PC-9 (cell line): ENCODE results near the gene CBLB. TPM values are rescaled to one million over a fixed set of nuclear protein-coding genes. Genes with fewer than 3 reads are reported as not detected.

Experiments
- BruUV-seq: library from RNA; stranded (reverse); fragments of 400-500 nt; replicated peaks from 2 replicates; lab custom pipeline; 2021; lab: Mats Ljungman, UMichigan
- CTCF ChIA-PET: fragments of 300-600 bp; sonication (Branson Sonifier 250); formaldehyde crosslinking; loops from one replicate; lab custom pipeline; 2022; ENCODE audit warnings: antibody characterized with exemption; lab: Charles Lee
- POLR2A ChIA-PET: fragments of 300-600 bp; sonication (Branson Sonifier 250); formaldehyde crosslinking; loops from one replicate; lab custom pipeline; 2022; ENCODE audit warnings: antibody characterized with exemption; ENCODE audit not compliant: unreplicated experiment; lab: Charles Lee
- DNase-seq, 2 experiments: peaks; one replicate each; pipeline versions ENCODE4 v3.0.0 to v3.0.0-alpha.2; 2015 to 2022; ENCODE audit warnings: mixed read lengths in 1 of 2
- H2AFZ ChIP-seq: fragments of 200-600 bp; sonication (generic); 2 replicates; pipeline ENCODE4 v1.8.1; 2017; ENCODE audit warnings: antibody characterized with exemption
- H3F3A ChIP-seq: fragments of 200-600 bp; sonication (generic); 2 replicates; pipeline ENCODE4 v1.8.1; 2017; ENCODE audit warnings: antibody characterized with exemption, mild to moderate bottlenecking, low read depth; ENCODE audit not compliant: insufficient read depth
- H3K27ac ChIP-seq: fragments of 200-600 bp; sonication (generic); 2 replicates; pipeline ENCODE4 v1.6.1; 2016; ENCODE audit warnings: mixed run types
- H3K27me3 ChIP-seq: fragments of 200-600 bp; sonication (generic); 2 replicates; pipeline ENCODE4 v1.6.1; 2016; ENCODE audit warnings: low read depth, mixed run types; ENCODE audit not compliant: insufficient read depth
- H3K36me3 ChIP-seq: fragments of 200-600 bp; sonication (generic); 2 replicates; pipeline ENCODE4 v1.6.1; 2016; ENCODE audit warnings: low read depth, mixed run types
- H3K4me1 ChIP-seq: fragments of 200-600 bp; sonication (generic); replicated peaks from 2 replicates; pipeline ENCODE4 v1.6.1; 2016; ENCODE audit warnings: mixed run types; ENCODE audit not compliant: insufficient read depth
- H3K4me2 ChIP-seq: fragments of 200-600 bp; sonication (generic); 2 replicates; pipeline ENCODE4 v1.6.1; 2017; ENCODE audit warnings: mixed run types
- H3K4me3 ChIP-seq: fragments of 200-600 bp; sonication (generic); 2 replicates; pipeline ENCODE4 v1.6.1; 2016; ENCODE audit warnings: mixed run types
- H3K79me2 ChIP-seq: fragments of 200-600 bp; sonication (generic); 2 replicates; pipeline ENCODE4 v1.6.1; 2017; ENCODE audit warnings: low read depth, mixed run types
- H3K9me2 ChIP-seq: fragments of 200-600 bp; sonication (generic); 2 replicates; pipeline ENCODE4 v1.8.1; 2017; ENCODE audit warnings: mild to moderate bottlenecking; ENCODE audit not compliant: insufficient read depth
- H3K9me3 ChIP-seq: fragments of 200-600 bp; sonication (generic); 2 replicates; pipeline ENCODE4 v1.8.1; 2016; ENCODE audit warnings: low read depth; ENCODE audit not compliant: insufficient read depth
- H4K20me1 ChIP-seq: fragments of 200-600 bp; sonication (generic); 2 replicates; pipeline ENCODE4 v1.8.1; 2017; ENCODE audit not compliant: insufficient read depth
- EZH2 ChIP-seq: fragments of 200-600 bp; sonication (generic); IDR thresholded peaks from 2 replicates; pipeline ENCODE4 v1.8.0; 2017; ENCODE audit warnings: antibody characterized with exemption, low read depth
- intact Hi-C: fragments of 100-400 bp; cut with micrococcal nuclease; formaldehyde crosslinking; loops from one replicate; pipeline ENCODE4 v1.10.0; 2022; ENCODE audit not compliant: unreplicated experiment
- total RNA-seq: library from RNA; stranded (reverse); gene quantifications from 2 replicates; pipeline ENCODE4 v1.2.3, GENCODE V29; 2021
- TF ChIP-seq, protein P1 (sequence below): fragments of 200-600 bp; sonication (generic); conservative IDR thresholded peaks from 2 replicates; pipeline ENCODE4 v1.6.1; 2017; ENCODE audit warnings: mixed run types, antibody characterized with exemption, mild to moderate bottlenecking, moderate library complexity

Gene CBLB
- total RNA-seq, 1 experiment from 2014 or later: 44.0 TPM

DNA sequence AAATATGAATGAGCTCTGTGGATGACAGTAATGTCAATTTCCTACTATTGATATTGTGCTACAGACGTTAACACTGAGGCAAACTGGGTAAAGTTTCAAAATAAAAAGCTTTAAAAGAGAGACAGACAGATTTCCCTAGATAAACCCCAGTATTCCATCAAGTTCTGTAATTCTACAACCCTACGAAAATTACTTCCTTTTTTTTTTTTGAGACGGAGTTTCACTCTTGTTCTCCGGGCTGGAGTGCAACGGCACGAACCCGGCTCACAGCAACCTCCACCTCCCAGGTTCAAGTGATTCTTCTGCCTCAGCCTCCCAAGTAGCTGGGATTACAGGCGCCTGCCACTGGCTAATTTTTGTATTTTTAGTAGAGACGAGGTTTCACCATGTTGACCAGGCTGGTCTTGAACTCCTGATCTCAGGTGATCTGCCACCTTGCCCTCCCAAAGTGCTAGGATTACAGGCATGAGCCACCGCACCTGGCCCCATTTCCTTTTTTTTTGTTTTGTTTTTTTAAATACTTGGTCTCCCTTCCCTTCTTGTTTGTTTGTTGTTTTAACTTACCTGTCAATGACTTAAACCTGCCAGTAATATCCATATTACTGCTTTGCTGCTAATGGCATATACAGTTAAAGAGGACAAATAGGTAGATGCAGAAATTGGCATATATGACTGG, 57.2 kb downstream of the CBLB start:
- H3K9me2 ChIP-seq: no peaks in the 10 kb centered on the region
- no peak overlapping the region for H3K4me2 ChIP-seq
- ChIA-PET CTCF (no interaction called here), POLR2A (no interaction called here)
- H4K20me1 ChIP-seq: no peaks in the 10 kb centered on the region
- no peak overlapping the region for H2AFZ ChIP-seq
- H3K79me2 ChIP-seq: no peaks in the 10 kb centered on the region
- no peak overlapping the region for H3K4me3 ChIP-seq
- TF ChIP-seq, protein P1, sequence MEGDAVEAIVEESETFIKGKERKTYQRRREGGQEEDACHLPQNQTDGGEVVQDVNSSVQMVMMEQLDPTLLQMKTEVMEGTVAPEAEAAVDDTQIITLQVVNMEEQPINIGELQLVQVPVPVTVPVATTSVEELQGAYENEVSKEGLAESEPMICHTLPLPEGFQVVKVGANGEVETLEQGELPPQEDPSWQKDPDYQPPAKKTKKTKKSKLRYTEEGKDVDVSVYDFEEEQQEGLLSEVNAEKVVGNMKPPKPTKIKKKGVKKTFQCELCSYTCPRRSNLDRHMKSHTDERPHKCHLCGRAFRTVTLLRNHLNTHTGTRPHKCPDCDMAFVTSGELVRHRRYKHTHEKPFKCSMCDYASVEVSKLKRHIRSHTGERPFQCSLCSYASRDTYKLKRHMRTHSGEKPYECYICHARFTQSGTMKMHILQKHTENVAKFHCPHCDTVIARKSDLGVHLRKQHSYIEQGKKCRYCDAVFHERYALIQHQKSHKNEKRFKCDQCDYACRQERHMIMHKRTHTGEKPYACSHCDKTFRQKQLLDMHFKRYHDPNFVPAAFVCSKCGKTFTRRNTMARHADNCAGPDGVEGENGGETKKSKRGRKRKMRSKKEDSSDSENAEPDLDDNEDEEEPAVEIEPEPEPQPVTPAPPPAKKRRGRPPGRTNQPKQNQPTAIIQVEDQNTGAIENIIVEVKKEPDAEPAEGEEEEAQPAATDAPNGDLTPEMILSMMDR: no peak
- TF ChIP-seq EZH2: no peak
- H3K27me3 ChIP-seq: no peaks in the 10 kb centered on the region
- H3K4me1 ChIP-seq: peaks cover 21% of the 10 kb centered on the region; the same call in 1 of the 2 replicates
- H3K27ac ChIP-seq: no peak overlapping the region
- DNase-seq: no peak
- peaks cover 9% of the 10 kb centered on the region for H3F3A ChIP-seq
- H3K9me3 ChIP-seq: 0 out of 2 replicates have a peak, but pooled peaks cover 6% of the 10 kb centered on the region
- no TSS peak for BruUV-seq
- intact Hi-C loops: no loop called here
- H3K36me3 ChIP-seq: no peaks in the 10 kb centered on the region

DNA sequence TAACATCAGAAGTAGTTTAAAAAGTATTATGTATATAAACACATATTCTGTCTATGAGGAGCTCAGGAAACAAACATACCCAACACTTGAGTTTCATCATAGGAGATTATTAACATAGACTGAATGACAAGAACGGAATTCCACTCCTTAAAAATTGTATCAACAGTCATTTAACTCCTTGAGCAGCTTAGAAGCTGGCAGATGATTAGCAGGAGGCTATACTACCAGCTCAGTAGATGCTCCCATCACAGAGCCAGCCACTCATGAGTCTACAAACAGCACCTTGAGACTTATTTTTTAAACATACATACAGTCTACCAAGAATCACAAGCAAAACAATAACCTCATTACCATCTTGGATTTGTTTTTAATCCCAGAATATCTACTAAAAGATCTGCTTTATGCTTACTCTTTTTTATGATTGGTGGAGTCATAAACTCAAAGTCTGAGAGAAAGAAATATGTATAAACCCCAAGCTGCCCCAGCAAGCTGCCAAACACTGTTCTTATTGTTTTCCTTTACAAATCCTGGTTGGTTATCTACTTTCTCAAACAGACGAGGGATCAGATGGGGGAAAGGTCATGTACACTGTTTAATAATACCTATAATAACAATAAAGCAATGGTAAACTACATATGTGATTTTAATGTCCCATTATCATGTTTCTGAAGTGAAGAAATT, 59.5 kb downstream of the CBLB start:
- Histone ChIP-seq H3K9me2 (no peaks in the 10 kb centered on the region), H3K9me3 (0 out of 2 replicates have a peak, but pooled peaks cover 4% of the 10 kb centered on the region), H3K4me2 (no peak overlapping the region), H3K79me2 (no peaks in the 10 kb centered on the region), H3K27me3 (no peaks in the 10 kb centered on the region), H2AFZ (no peak overlapping the region), H3K27ac (no peak overlapping the region), H4K20me1 (no peaks in the 10 kb centered on the region), H3K36me3 (no peaks in the 10 kb centered on the region), H3F3A (peaks cover 9% of the 10 kb centered on the region), H3K4me1 (peaks cover 27% of the 10 kb centered on the region; the same call in 1 of the 2 replicates), H3K4me3 (no peak overlapping the region)
- intact Hi-C loops: no loop called here
- no peak for TF ChIP-seq EZH2
- TF ChIP-seq, protein P1: no peak
- ChIA-PET POLR2A (interaction anchor here (0.6 to 0.7 kb wide), 2 partner anchors 14 to 126 kb away, joined by 5 to 6 read pairs; no protein-coding TSS in a partner anchor), CTCF (no interaction called here)
- no TSS peak for BruUV-seq
- no peak for DNase-seq

DNA sequence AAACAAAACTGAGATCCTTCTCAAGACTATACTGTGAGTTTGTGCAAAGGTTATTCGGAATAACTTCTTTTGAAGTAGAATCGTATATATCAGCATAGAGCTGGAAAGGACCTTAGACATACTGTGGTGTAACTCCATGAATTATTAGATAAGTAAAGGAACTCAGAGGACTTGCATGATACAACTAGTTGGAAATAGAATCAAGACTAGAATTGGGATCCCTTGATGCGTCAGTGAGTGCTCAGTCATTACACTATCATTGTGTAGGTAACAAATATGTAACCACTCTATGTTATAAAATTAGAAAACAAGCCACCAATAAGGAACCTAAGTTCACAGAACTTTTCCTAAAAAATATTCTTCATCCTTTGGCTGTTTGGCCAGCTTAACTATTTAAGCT, 61.1 kb downstream of the CBLB start:
- peaks cover 20% of the 10 kb centered on the region; the same call in 1 of the 2 replicates for H3K4me1 ChIP-seq
- no peak overlapping the region for H3K4me2 ChIP-seq
- H3F3A ChIP-seq: peaks cover 5% of the 10 kb centered on the region
- intact Hi-C loops: loop anchor here (2.0 kb wide), 1 partner anchor 61 kb away; the partner anchor contains the start of gene CBLB
- ChIA-PET POLR2A (interaction anchor here (0.7 kb wide), 1 partner anchor 351 kb away, joined by 5 read pairs; no protein-coding TSS in a partner anchor), CTCF (no interaction called here)
- TF ChIP-seq EZH2: no peak
- TF ChIP-seq, protein P1: no peak
- H2AFZ ChIP-seq: no peak overlapping the region
- no peaks in the 10 kb centered on the region for H3K9me2 ChIP-seq
- no peak for DNase-seq
- no peaks in the 10 kb centered on the region for H4K20me1 ChIP-seq
- H3K79me2 ChIP-seq: no peaks in the 10 kb centered on the region
- 0 out of 2 replicates have a peak, but pooled peaks cover 4% of the 10 kb centered on the region for H3K9me3 ChIP-seq
- no peaks in the 10 kb centered on the region for H3K27me3 ChIP-seq
- no TSS peak for BruUV-seq
- H3K36me3 ChIP-seq: no peaks in the 10 kb centered on the region
- no peak overlapping the region for H3K27ac ChIP-seq
- no peak overlapping the region for H3K4me3 ChIP-seq
